Esophagus squamous epithelium (tissue), 4 donors: ENCODE measurements around the gene AAR2.

Experiments used
- CTCF ChIP-seq, 6 experiments: fragments of 450-650 bp in 4 of 6; fragments of 200-600 bp in 2 of 6; sonication (generic) in 2 of 6; IDR thresholded peaks; one replicate each; pipeline ENCODE4 v1.5.1; 2016 to 2019; ENCODE audit warnings: antibody characterized with exemption in 6 of 6, mild to moderate bottlenecking in 4 of 6, moderate library complexity in 4 of 6
- POLR2A ChIP-seq, 4 donors: fragments of 450-650 bp; IDR thresholded peaks; one replicate each; pipeline ENCODE4 v1.6.1; 2017; ENCODE audit warnings: antibody characterized with exemption in 4 of 4, mild to moderate bottlenecking in 4 of 4, moderate library complexity in 3 of 4

GRCh38 chr20:36268440-36269342, 32.4 kb downstream of the AAR2 start:
- no peak for TF ChIP-seq POLR2A (IDR thresholded peaks at IDR 0.05)
- TF ChIP-seq CTCF (IDR thresholded peaks at IDR 0.05), result no peak
